Activated CD8-positive, alpha-beta memory T cell treated with anti-CD3 and anti-CD28 coated beads for 24 hours (primary cell): ENCODE results near the gene SH2D1B.
"Not testable (repeated sequence)": the region's sequence is repeated elsewhere in the genome, so short reads cannot be mapped to it uniquely, and the experiment has no call there.

Experiments used
- DNase-seq: peaks from one replicate; pipeline ENCODE4 v3.0.0-alpha.2; 2020

Gene SH2D1B

GRCh38 chr1:162412002-162412401 is at the start of gene SH2D1B:
TSS of gene SH2D1B (minus strand) at chr1:162412136. CDS start at chr1:162412016, 120 bp downstream.
- no peak for DNase-seq

- no peak for DNase-seq
These were observed 46.3 kb upstream of the SH2D1B start for GRCh38 chr1:162458236-162458635.

GRCh38 chr1:162456323-162456722 is 44.4 kb upstream of the SH2D1B start:
- DNase-seq: no peak

- not testable (repeated sequence) for DNase-seq
These were observed 42.4 kb upstream of the SH2D1B start for GRCh38 chr1:162454361-162454760.

- DNase-seq: no peak
These were observed 35.0 kb upstream of the SH2D1B start for GRCh38 chr1:162446946-162447345.

- DNase-seq: no peak
These were observed 33.0 kb upstream of the SH2D1B start for GRCh38 chr1:162444903-162445302.

- not testable (repeated sequence) for DNase-seq
These were observed 21.2 kb upstream of the SH2D1B start for GRCh38 chr1:162432977-162433713.

- no peak for DNase-seq
These were observed 18.6 kb upstream of the SH2D1B start for GRCh38 chr1:162430583-162430982.

GRCh38 chr1:162422662-162423375 is 10.9 kb upstream of the SH2D1B start:
- DNase-seq: no peak

GRCh38 chr1:162421258-162422164 is 9.6 kb upstream of the SH2D1B start:
- DNase-seq: no peak

- no peak for DNase-seq
These were observed 8.2 kb upstream of the SH2D1B start for GRCh38 chr1:162420120-162420519.

- not testable (repeated sequence) for DNase-seq
These were observed 7.6 kb upstream of the SH2D1B start for GRCh38 chr1:162419450-162419931.

- not testable (repeated sequence) for DNase-seq
These were observed 6.6 kb upstream of the SH2D1B start for GRCh38 chr1:162418584-162418983.

GRCh38 chr1:162417650-162418049 is 5.7 kb upstream of the SH2D1B start:
- DNase-seq: no peak

GRCh38 chr1:162416909-162417308 is 5.0 kb upstream of the SH2D1B start:
- DNase-seq: no peak

GRCh38 chr1:162416215-162416614 is 4.3 kb upstream of the SH2D1B start:
- no peak for DNase-seq

- DNase-seq: no peak
These were observed 4.4 kb downstream of the SH2D1B start for GRCh38 chr1:162407539-162407938.

GRCh38 chr1:162406811-162407210 is 5.1 kb downstream of the SH2D1B start:
- no peak for DNase-seq

- DNase-seq: no peak
These were observed 6.1 kb downstream of the SH2D1B start for GRCh38 chr1:162405800-162406199.

- DNase-seq: no peak
These were observed 7.3 kb downstream of the SH2D1B start for GRCh38 chr1:162404550-162405160.

- DNase-seq: no peak
These were observed 11.1 kb downstream of the SH2D1B start for GRCh38 chr1:162400790-162401355.

- DNase-seq: no peak
These were observed 12.8 kb downstream of the SH2D1B start for GRCh38 chr1:162398999-162399580.
